Measurements from ENCODE around the gene SEC14L3.

Gene SEC14L3

DNA sequence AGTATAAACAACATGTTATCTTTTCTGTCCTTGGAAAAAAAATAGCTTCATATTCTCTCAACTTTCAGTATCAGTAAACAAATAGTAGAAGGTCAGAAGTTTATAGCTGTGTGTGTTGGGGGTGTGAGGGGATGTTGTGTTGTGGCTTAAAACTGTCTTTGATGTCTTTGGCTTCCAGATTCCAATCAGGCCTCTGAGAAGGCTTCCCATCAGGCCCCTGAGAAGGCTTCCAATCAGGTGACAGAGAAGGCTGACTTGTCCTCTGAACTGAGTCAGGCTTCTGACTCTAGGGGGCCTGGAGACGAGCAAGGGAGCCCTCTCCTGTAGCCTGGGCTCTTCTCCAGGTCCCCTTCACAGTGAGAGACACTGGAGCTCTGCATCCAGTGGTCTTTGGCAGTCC, 37.0 kb downstream of the SEC14L3 start:
- Histone ChIP-seq H3K4me3 (peak overlapping the region; percentile 79), H3K9me3 (ENCODE audit: low read depth, low read length) (no peaks in the 10 kb centered on the region), H3K9ac (ENCODE audit: insufficient read length) (peak overlapping the region; percentile 42), H3K27ac (peak overlapping the region; percentile 91), H3K36me3 (ENCODE audit: insufficient read depth, low read length) (no peaks in the 10 kb centered on the region)
- no peak for TF ChIP-seq FOXP2 (optimal IDR thresholded peaks at IDR 0.05; ENCODE audit: control extremely low read depth, extremely low read length, insufficient read depth)
- no peak for DNase-seq (ENCODE audit: low read depth, low spot score)

DNA sequence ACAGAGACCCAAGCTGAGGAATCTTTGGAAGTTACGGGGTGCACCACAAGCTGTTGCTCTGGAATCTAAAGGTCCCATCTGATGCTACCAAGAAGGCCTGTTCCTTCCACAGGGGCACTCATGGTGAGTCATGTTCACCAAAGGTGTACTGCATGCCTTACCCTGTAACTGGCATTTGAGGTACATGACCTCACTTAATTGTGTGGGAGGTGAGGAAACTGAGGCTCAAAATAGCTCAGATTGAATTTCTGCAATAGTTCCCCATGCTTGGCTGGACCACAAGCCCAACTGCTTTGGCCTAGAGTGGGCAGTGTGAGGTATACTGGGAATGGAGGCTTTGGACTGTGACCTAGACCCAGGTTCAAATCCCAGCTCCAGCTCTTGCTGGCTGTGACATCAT, 38.0 kb downstream of the SEC14L3 start:
- Histone ChIP-seq H3K36me3 (ENCODE audit: insufficient read depth, low read length) (no peaks in the 10 kb centered on the region), H3K27ac (no peak overlapping the region), H3K9me3 (ENCODE audit: low read depth, low read length) (no peaks in the 10 kb centered on the region), H3K9ac (ENCODE audit: insufficient read length) (no peak overlapping the region), H3K4me3 (no peak overlapping the region)
- TF ChIP-seq POLR2AphosphoS5 (IDR thresholded peaks at IDR 0.05; ENCODE audit: borderline replicate concordance, low read depth, low read length) (no peak), FOXP2 (optimal IDR thresholded peaks at IDR 0.05; ENCODE audit: control extremely low read depth, extremely low read length, insufficient read depth) (no peak), EZH2 (IDR thresholded peaks at IDR 0.05) (no peak)
- no peak for DNase-seq (ENCODE audit: low read depth, low spot score)

DNA sequence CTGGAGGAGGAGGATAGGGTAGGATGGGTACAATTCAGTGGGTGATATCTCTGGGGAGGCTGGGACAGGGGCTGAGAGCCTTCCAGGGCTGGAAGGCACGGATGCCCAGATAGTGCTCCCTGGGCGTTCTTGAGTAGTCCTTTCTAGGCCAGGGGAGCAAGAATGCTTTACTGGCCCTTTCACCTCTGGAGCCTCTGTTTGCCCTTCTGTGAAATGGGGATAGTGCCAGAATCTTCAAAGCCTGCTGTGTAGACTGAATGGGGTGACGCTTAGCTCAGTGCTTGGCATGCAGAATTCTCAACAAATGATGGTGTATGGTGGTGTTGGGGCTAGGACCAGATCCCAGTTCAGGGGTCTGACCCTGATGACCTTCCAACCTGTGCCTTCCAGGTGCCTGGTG, 38.6 kb downstream of the SEC14L3 start:
- H3K27ac ChIP-seq, result no peak overlapping the region
- TF ChIP-seq EZH2 (IDR thresholded peaks at IDR 0.05) (no peak), FOXP2 (optimal IDR thresholded peaks at IDR 0.05; ENCODE audit: control extremely low read depth, extremely low read length, insufficient read depth) (no peak), POLR2AphosphoS5 (IDR thresholded peaks at IDR 0.05; ENCODE audit: borderline replicate concordance, low read depth, low read length) (no peak)
- DNase-seq (ENCODE audit: low read depth, low spot score), result no peak
- no peak overlapping the region for H3K4me3 ChIP-seq
- no peaks in the 10 kb centered on the region for H3K9me3 ChIP-seq (ENCODE audit: low read depth, low read length)
- H3K9ac ChIP-seq (ENCODE audit: insufficient read length), result no peak overlapping the region
- no peaks in the 10 kb centered on the region for H3K36me3 ChIP-seq (ENCODE audit: insufficient read depth, low read length)

DNA sequence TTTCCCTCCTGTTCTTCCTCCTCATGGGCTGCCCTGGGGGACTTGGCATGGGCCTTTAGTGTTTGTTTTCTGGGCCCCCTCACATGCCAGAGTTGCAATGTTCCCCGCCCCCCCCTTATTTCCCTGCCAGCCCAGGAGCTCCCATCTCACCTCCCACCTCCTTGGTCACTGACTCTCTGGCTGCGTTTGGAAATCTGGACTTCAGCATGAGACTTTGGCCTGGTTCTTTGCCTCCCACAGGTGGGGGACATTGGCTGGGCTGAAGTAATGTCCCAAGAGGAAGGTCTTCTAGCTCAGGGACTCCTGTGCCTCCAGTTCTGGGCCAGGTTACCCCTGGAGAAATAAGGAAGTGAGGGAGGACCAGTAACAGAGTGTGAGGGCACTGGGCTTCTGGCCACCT, 39.3 kb downstream of the SEC14L3 start:
- TF ChIP-seq POLR2AphosphoS5 (IDR thresholded peaks at IDR 0.05; ENCODE audit: borderline replicate concordance, low read depth, low read length) (no peak), FOXP2 (optimal IDR thresholded peaks at IDR 0.05; ENCODE audit: control extremely low read depth, extremely low read length, insufficient read depth) (no peak), EZH2 (IDR thresholded peaks at IDR 0.05) (no peak)
- DNase-seq (ENCODE audit: low read depth, low spot score), result no peak
- Histone ChIP-seq H3K27ac (no peak overlapping the region), H3K9me3 (ENCODE audit: low read depth, low read length) (no peaks in the 10 kb centered on the region), H3K4me3 (no peak overlapping the region), H3K36me3 (ENCODE audit: insufficient read depth, low read length) (peaks cover 4% of the 10 kb centered on the region; the same call in 1 of the 2 replicates), H3K9ac (ENCODE audit: insufficient read length) (no peak overlapping the region)

DNA sequence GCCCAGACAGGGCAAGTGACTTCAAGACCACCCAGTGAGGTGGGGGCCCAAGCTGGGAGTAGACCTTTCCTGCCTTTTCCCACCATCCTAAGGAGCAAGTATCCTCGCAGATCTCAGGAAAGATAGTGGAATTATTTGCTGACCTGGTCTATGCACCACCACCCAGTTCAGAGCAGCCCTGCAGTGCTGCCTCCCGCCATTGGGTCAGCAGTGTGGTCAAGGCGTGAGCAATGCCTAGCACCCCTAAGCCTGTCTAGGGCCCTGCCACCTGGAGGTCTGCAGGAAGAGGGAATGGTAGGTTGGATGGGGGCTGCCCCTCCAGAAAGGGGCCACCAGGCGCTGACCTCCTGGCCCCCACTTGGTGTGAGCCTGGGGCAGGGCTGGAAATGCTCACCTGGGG, 39.7 kb downstream of the SEC14L3 start:
- no peak for DNase-seq (ENCODE audit: low read depth, low spot score)
- no peak for TF ChIP-seq POLR2AphosphoS5 (IDR thresholded peaks at IDR 0.05; ENCODE audit: borderline replicate concordance, low read depth, low read length)
- TF ChIP-seq FOXP2 (optimal IDR thresholded peaks at IDR 0.05; ENCODE audit: control extremely low read depth, extremely low read length, insufficient read depth), result no peak
- no peak for TF ChIP-seq EZH2 (IDR thresholded peaks at IDR 0.05)
- Histone ChIP-seq H3K4me3 (no peak overlapping the region), H3K9ac (ENCODE audit: insufficient read length) (no peak overlapping the region), H3K9me3 (ENCODE audit: low read depth, low read length) (no peaks in the 10 kb centered on the region), H3K36me3 (ENCODE audit: insufficient read depth, low read length) (peaks cover 8% of the 10 kb centered on the region; the same call in 1 of the 2 replicates), H3K27ac (no peak overlapping the region)

DNA sequence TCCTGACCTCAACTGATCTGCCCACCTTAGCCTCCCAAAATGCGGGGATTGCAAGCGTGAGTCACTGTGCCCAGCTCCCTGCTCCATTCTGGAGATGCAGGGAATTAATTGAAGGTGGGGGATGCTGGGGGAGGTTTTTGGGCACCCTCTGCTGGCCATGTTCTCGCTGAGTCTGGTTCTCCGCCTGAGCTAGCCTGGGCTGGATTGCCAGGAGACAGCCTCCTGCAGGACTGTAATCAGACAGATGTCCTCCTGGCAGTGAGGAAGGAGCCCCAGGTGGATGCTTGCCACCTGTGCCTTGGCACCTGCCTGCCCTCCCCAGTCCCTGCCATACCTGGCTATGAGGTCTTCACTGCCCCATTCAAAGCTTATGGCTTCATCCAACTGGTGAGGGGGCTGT, 40.9 kb downstream of the SEC14L3 start:
- Histone ChIP-seq H3K9me3 (ENCODE audit: low read depth, low read length) (no peaks in the 10 kb centered on the region), H3K27ac (no peak overlapping the region), H3K36me3 (ENCODE audit: insufficient read depth, low read length) (peaks cover 9% of the 10 kb centered on the region; the same call in 1 of the 2 replicates), H3K9ac (ENCODE audit: insufficient read length) (no peak overlapping the region), H3K4me3 (no peak overlapping the region)
- TF ChIP-seq POLR2AphosphoS5 (IDR thresholded peaks at IDR 0.05; ENCODE audit: borderline replicate concordance, low read depth, low read length) (no peak), FOXP2 (optimal IDR thresholded peaks at IDR 0.05; ENCODE audit: control extremely low read depth, extremely low read length, insufficient read depth) (no peak), EZH2 (IDR thresholded peaks at IDR 0.05) (no peak)
- DNase-seq (ENCODE audit: low read depth, low spot score), result no peak

DNA sequence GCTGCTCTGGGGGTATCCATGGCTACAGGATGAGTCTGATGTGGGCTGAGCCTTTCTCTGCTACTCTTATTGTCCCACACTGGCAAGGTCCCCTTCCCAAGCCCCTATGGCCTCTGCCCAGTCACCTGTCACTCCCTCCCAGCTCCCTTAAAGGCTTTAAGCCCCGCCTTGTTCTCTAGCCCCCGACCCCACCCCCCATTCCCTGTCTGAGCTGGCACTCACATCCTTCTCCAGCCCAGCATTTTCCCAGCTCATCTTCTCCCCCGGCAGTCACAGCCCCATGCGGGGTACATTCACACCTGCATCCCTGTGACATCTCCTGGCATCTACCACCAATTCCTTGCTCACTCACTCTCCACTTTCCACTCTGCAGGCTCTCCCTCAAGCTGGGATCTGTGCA, 41.9 kb downstream of the SEC14L3 start:
- no peak overlapping the region for H3K27ac ChIP-seq
- no peaks in the 10 kb centered on the region for H3K9me3 ChIP-seq (ENCODE audit: low read depth, low read length)
- TF ChIP-seq FOXP2 (optimal IDR thresholded peaks at IDR 0.05; ENCODE audit: control extremely low read depth, extremely low read length, insufficient read depth) (no peak), EZH2 (IDR thresholded peaks at IDR 0.05) (no peak), POLR2AphosphoS5 (IDR thresholded peaks at IDR 0.05; ENCODE audit: borderline replicate concordance, low read depth, low read length) (no peak)
- no peak overlapping the region for H3K4me3 ChIP-seq
- peaks cover 9% of the 10 kb centered on the region; the same call in 1 of the 2 replicates for H3K36me3 ChIP-seq (ENCODE audit: insufficient read depth, low read length)
- no peak for DNase-seq (ENCODE audit: low read depth, low spot score)
- no peak overlapping the region for H3K9ac ChIP-seq (ENCODE audit: insufficient read length)

DNA sequence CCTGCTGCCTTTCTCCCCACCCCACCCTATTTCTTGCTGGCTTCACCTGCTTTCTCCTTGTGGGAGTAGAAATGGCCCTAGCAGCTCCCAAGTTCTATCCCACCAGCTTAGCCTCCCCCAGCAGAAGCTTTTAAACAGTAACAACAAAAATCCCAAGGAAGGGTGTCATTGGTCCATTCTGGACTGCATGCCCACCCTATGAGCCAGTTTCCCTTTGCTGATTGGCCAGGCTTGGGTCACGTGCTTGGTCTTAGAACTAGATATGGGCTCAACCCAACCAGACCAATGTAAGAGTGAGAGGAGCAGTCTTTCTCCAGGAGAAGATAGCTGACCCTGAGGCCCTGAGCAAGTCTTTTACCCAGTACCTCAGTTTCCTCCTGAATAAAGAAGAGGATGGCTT, 43.9 kb downstream of the SEC14L3 start:
- H3K9ac ChIP-seq (ENCODE audit: insufficient read length), result no peak overlapping the region
- TF ChIP-seq FOXP2 (optimal IDR thresholded peaks at IDR 0.05; ENCODE audit: control extremely low read depth, extremely low read length, insufficient read depth), result no peak
- no peak for TF ChIP-seq POLR2AphosphoS5 (IDR thresholded peaks at IDR 0.05; ENCODE audit: borderline replicate concordance, low read depth, low read length)
- no peak for TF ChIP-seq EZH2 (IDR thresholded peaks at IDR 0.05)
- H3K4me3 ChIP-seq, result no peak overlapping the region

More for the DNA sequence above, 43.9 kb downstream of the SEC14L3 start:
- peaks cover 9% of the 10 kb centered on the region; the same call in 1 of the 2 replicates for H3K36me3 ChIP-seq (ENCODE audit: insufficient read depth, low read length)
- no peak overlapping the region for H3K27ac ChIP-seq
- no peak for DNase-seq (ENCODE audit: low read depth, low spot score)
- no peaks in the 10 kb centered on the region for H3K9me3 ChIP-seq (ENCODE audit: low read depth, low read length)
